PC-3 (cell line): ENCODE measurements around the gene TNC. TPM values are rescaled to one million over a fixed set of nuclear protein-coding genes. Genes with fewer than 3 reads are reported as not detected.

ENCODE experiments used
- ATAC-seq: fragments of 200-7000 bp; cut with Tn5 transposase; 2 replicates; pipeline ENCODE4 v1.9.1; 2020; ENCODE audit warnings: mild to moderate bottlenecking, moderate library complexity
- BruUV-seq: library from RNA; stranded (reverse); fragments of 400-500 nt; replicated peaks from 2 replicates; lab custom pipeline; 2021; lab: Mats Ljungman, UMichigan
- CTCF ChIA-PET: fragments of 300-600 bp; sonication (Branson Sonifier 250); formaldehyde crosslinking; loops from one replicate; lab custom pipeline; 2022; ENCODE audit warnings: antibody characterized with exemption; lab: Charles Lee
- POLR2A ChIA-PET: fragments of 300-600 bp; sonication (Branson Sonifier 250); formaldehyde crosslinking; loops from one replicate; lab custom pipeline; 2022; ENCODE audit warnings: antibody characterized with exemption; ENCODE audit not compliant: unreplicated experiment; lab: Charles Lee
- DNase-seq: peaks from one replicate; pipeline ENCODE4 v3.0.0-alpha.2; 2015
- H2AFZ ChIP-seq: fragments of 300-600 bp; sonication (generic); 2 replicates; pipeline ENCODE4 v1.6.0; 2016; ENCODE audit warnings: antibody characterized with exemption, low read length
- H3F3A ChIP-seq: fragments of 300-600 bp; sonication (generic); one replicate; pipeline ENCODE4 v1.6.0; 2017; ENCODE audit warnings: antibody characterized with exemption, low read length, control low read depth, mild to moderate bottlenecking; ENCODE audit not compliant: unreplicated experiment
- H3K27ac ChIP-seq: fragments of 300-600 bp; sonication (generic); 2 replicates; pipeline ENCODE4 v1.5.1; 2016; ENCODE audit warnings: mild to moderate bottlenecking, low read length
- H3K27me3 ChIP-seq: fragments of 300-600 bp; sonication (generic); 2 replicates; pipeline ENCODE4 v1.6.1; 2016; ENCODE audit warnings: low read length, mixed read lengths
- H3K36me3 ChIP-seq: fragments of 300-600 bp; sonication (generic); 2 replicates; pipeline ENCODE4 v1.6.1; 2016; ENCODE audit warnings: low read depth, mixed run types, low read length, mixed read lengths
- H3K4me1 ChIP-seq: fragments of 300-600 bp; sonication (generic); 2 replicates; pipeline ENCODE4 v1.5.1; 2016; ENCODE audit warnings: low read length; ENCODE audit not compliant: insufficient read depth
- H3K4me2 ChIP-seq: fragments of 300-600 bp; sonication (generic); 2 replicates; pipeline ENCODE4 v1.6.0; 2016; ENCODE audit warnings: low read length
- H3K4me3 ChIP-seq: fragments of 300-600 bp; sonication (generic); 2 replicates; pipeline ENCODE4 v1.5.1; 2016; ENCODE audit warnings: mild to moderate bottlenecking, low read length, mixed read lengths
- H3K79me2 ChIP-seq: fragments of 300-600 bp; sonication (generic); 2 replicates; pipeline ENCODE4 v1.6.1; 2017; ENCODE audit warnings: low read length, mixed read lengths
- H3K9ac ChIP-seq: fragments of 300-600 bp; sonication (generic); 2 replicates; pipeline ENCODE4 v1.6.0; 2016; ENCODE audit warnings: mild to moderate bottlenecking, low read length
- H3K9me2 ChIP-seq: fragments of 300-600 bp; sonication (generic); replicated peaks from 2 replicates; pipeline ENCODE4 v1.6.1; 2016; ENCODE audit warnings: mixed run types, low read length, mixed read lengths
- H3K9me3 ChIP-seq: fragments of 300-600 bp; sonication (generic); 2 replicates; pipeline ENCODE4 v1.6.1; 2016; ENCODE audit warnings: low read length, mixed read lengths
- H4K20me1 ChIP-seq: fragments of 300-600 bp; sonication (generic); 2 replicates; pipeline ENCODE4 v1.6.1; 2016; ENCODE audit warnings: low read length, mixed read lengths
- EZH2 ChIP-seq: fragments of 300-600 bp; sonication (generic); IDR thresholded peaks from one replicate; pipeline ENCODE4 v1.6.1; 2017; ENCODE audit warnings: antibody characterized with exemption, mild to moderate bottlenecking, low read length; ENCODE audit not compliant: unreplicated experiment
- EZH2phosphoT487 ChIP-seq: fragments of 300-600 bp; sonication (generic); IDR thresholded peaks from 2 replicates; pipeline ENCODE4 v1.6.1; 2018; ENCODE audit warnings: mild to moderate bottlenecking, antibody characterized with exemption, low read length, borderline replicate concordance
- intact Hi-C: fragments of 100-400 bp; cut with micrococcal nuclease; formaldehyde crosslinking; loops from 2 replicates; pipeline ENCODE4 v1.9.0; 2023
- total RNA-seq: library from RNA; depleted of rRNA; stranded (reverse); fragments of >200 nt; gene quantifications from 2 replicates; pipeline ENCODE4 v1.2.3, GENCODE V29; 2014
- TF ChIP-seq, protein P1 (sequence below): fragments of 300-600 bp; sonication (generic); conservative IDR thresholded peaks from 2 replicates; pipeline ENCODE4 v1.5.1; 2017; ENCODE audit warnings: antibody characterized with exemption, low read depth, mild to moderate bottlenecking, low read length

TNC gene
- total RNA-seq, 1 experiment from 2014 or later, result 60.1 TPM

DNA sequence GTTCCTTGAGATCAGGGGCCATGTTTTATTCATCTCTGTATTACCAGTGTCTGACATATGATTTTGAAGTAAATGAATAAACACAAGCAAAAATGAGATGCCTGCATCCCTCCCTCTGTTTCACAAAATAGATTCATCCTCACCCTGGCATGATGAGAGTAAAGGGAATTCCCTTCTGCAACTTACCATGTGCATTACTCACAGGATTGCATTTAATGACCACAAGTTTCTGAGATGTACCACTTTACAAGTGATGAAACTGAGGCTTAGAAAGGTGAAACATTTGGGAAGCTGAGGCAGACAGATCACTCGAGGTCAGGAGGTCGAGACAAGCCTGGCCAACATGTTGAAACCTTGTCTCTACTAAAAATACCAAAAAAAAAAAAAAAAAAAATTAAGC lies 113.4 kb downstream of the TNC start:
- ChIA-PET POLR2A (no interaction called here), CTCF (no interaction called here)
- Histone ChIP-seq H3K27ac (no peak overlapping the region), H3K27me3 (no peaks in the 10 kb centered on the region), H3F3A (no peaks in the 10 kb centered on the region), H3K9ac (no peak overlapping the region), H4K20me1 (no peaks in the 10 kb centered on the region), H2AFZ (no peak overlapping the region), H3K9me3 (no peaks in the 10 kb centered on the region), H3K4me3 (no peak overlapping the region), H3K79me2 (no peaks in the 10 kb centered on the region), H3K4me2 (no peak overlapping the region), H3K36me3 (no peaks in the 10 kb centered on the region), H3K9me2 (no peaks in the 10 kb centered on the region), H3K4me1 (peaks cover 24% of the 10 kb centered on the region)
- no TSS peak for BruUV-seq
- no peak for DNase-seq
- intact Hi-C loops, result no loop called here
- TF ChIP-seq EZH2phosphoT487 (no peak), EZH2 (no peak)
- TF ChIP-seq, protein P1, sequence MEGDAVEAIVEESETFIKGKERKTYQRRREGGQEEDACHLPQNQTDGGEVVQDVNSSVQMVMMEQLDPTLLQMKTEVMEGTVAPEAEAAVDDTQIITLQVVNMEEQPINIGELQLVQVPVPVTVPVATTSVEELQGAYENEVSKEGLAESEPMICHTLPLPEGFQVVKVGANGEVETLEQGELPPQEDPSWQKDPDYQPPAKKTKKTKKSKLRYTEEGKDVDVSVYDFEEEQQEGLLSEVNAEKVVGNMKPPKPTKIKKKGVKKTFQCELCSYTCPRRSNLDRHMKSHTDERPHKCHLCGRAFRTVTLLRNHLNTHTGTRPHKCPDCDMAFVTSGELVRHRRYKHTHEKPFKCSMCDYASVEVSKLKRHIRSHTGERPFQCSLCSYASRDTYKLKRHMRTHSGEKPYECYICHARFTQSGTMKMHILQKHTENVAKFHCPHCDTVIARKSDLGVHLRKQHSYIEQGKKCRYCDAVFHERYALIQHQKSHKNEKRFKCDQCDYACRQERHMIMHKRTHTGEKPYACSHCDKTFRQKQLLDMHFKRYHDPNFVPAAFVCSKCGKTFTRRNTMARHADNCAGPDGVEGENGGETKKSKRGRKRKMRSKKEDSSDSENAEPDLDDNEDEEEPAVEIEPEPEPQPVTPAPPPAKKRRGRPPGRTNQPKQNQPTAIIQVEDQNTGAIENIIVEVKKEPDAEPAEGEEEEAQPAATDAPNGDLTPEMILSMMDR, result no peak
- no peak for ATAC-seq

DNA sequence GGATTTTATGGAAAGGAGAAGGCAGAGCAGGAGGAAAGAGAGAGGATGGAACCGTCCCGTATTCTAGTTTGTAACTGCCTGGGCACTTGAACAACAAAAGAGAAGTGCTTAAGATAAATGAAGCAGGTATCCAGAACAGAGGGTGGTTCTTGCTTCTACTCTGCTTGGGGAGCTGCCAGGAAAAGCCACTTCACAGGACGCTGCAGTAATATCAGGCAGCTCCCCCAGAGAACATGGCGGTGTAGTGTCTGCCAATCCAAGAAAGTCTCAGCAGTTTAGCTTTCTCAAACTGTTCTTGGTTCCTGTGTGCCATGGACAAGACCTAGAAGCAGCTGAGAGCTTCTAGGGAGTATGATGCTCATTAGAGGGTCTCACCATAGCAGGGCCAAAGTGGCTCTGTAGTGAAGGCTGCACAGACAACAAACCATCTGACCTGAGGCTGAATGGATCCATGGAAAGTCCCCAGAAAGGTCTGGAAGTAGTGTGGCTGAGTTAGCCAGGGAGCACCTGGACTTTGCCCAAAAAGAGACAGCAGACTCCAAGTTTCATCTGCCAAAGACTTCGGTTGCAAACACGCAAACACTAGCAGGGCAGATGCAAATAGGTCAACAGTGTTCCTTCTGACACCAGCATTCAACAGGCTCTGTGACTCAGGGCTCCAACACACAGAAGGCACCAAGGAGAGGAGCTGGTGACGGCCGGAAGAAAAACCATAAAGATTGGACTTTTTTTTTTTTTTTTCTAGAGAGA lies 115.4 kb downstream of the TNC start:
- TF ChIP-seq EZH2 (no peak), EZH2phosphoT487 (no peak)
- TF ChIP-seq, protein P1, result no peak
- ATAC-seq, result no peak
- ChIA-PET POLR2A (no interaction called here), CTCF (no interaction called here)
- Histone ChIP-seq H3K27ac (no peak overlapping the region), H3K36me3 (no peaks in the 10 kb centered on the region), H3K4me2 (no peak overlapping the region), H2AFZ (no peak overlapping the region), H3K9me3 (no peaks in the 10 kb centered on the region), H3K9me2 (no peaks in the 10 kb centered on the region), H3K4me3 (no peak overlapping the region), H4K20me1 (no peaks in the 10 kb centered on the region), H3K79me2 (no peaks in the 10 kb centered on the region), H3K27me3 (no peaks in the 10 kb centered on the region), H3F3A (no peaks in the 10 kb centered on the region), H3K4me1 (peaks cover 12% of the 10 kb centered on the region), H3K9ac (no peak overlapping the region)
- no peak for DNase-seq
- intact Hi-C loops, result no loop called here
- no TSS peak for BruUV-seq

DNA sequence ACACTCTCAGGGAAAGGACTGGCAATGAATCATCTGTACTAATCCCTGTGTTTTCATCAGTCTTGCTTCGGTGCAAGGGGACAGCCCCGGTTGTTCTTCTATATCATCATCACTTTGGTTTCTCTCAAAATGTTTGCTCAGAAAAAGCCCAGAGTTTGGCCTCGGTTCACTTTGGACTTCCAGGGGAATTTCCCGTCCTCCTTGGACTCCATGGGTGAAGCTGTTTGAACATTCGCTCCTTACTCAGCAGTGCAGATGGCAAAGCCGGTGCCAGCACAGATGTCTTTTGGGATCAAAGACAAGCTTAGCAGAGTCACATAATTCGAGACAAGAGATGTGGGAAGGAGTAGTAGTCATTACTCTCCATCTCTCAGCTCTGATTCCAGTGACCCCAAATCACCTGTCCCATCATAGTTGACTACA lies 117.7 kb downstream of the TNC start:
- no peak for TF ChIP-seq EZH2phosphoT487
- no peak for TF ChIP-seq EZH2
- TF ChIP-seq, protein P1, result no peak
- DNase-seq, result no peak
- H3K27me3 ChIP-seq, result no peaks in the 10 kb centered on the region
- no peaks in the 10 kb centered on the region for H3F3A ChIP-seq
- no peaks in the 10 kb centered on the region for H3K4me1 ChIP-seq
- H2AFZ ChIP-seq, result no peak overlapping the region
- ChIA-PET POLR2A (no interaction called here), CTCF (no interaction called here)
- intact Hi-C loops, result no loop called here
- H3K27ac ChIP-seq, result no peak overlapping the region
- no peaks in the 10 kb centered on the region for H4K20me1 ChIP-seq
- no peak for ATAC-seq
- H3K4me3 ChIP-seq, result no peak overlapping the region
- no peak overlapping the region for H3K9ac ChIP-seq
- no peak overlapping the region for H3K4me2 ChIP-seq
- H3K79me2 ChIP-seq, result no peaks in the 10 kb centered on the region
- no peaks in the 10 kb centered on the region for H3K9me3 ChIP-seq
- no TSS peak for BruUV-seq
- H3K9me2 ChIP-seq, result no peaks in the 10 kb centered on the region
- no peaks in the 10 kb centered on the region for H3K36me3 ChIP-seq
